Panc1 (cell line): ENCODE measurements around the gene AGMAT. TPM values are rescaled to one million over a fixed set of nuclear protein-coding genes. Genes with fewer than 3 reads are reported as not detected.

ENCODE experiments used
- ATAC-seq: fragments of 200-7000 bp; cut with Tn5 transposase; 2 replicates; pipeline ENCODE4 v1.9.1; 2020; ENCODE audit warnings: mild to moderate bottlenecking, moderate library complexity
- BruUV-seq: library from RNA; stranded (reverse); fragments of 400-500 nt; replicated peaks from 2 replicates; lab custom pipeline; 2021; lab: Mats Ljungman, UMichigan
- CTCF ChIA-PET: fragments of 300-600 bp; sonication (Branson Sonifier 250); formaldehyde crosslinking; loops from one replicate; lab custom pipeline; 2022; ENCODE audit warnings: antibody characterized with exemption; lab: Charles Lee
- POLR2A ChIA-PET: fragments of 300-600 bp; sonication (Branson Sonifier 250); formaldehyde crosslinking; loops from one replicate; lab custom pipeline; 2022; ENCODE audit warnings: antibody characterized with exemption; lab: Charles Lee
- DNase-seq: peaks from one replicate; pipeline ENCODE4 v3.0.0-alpha.2; 2010; ENCODE audit warnings: low read depth, low spot score
- H3K27ac ChIP-seq: 2 replicates; pipeline ENCODE4 v1.5.1; 2011; ENCODE audit warnings: mild to moderate bottlenecking, low read length, inconsistent platforms
- H3K27me3 ChIP-seq: fragments of 200-500 bp; sonication (Bioruptor generic); 2 replicates; pipeline ENCODE4 v1.6.0; 2014; ENCODE audit warnings: low read length, inconsistent platforms; ENCODE audit not compliant: control insufficient read depth, insufficient read depth
- H3K36me3 ChIP-seq: fragments of 200-500 bp; sonication (Bioruptor generic); 2 replicates; pipeline ENCODE4 v1.5.1; 2014; ENCODE audit warnings: inconsistent platforms, mild to moderate bottlenecking, low read length, moderate library complexity; ENCODE audit not compliant: control insufficient read depth, insufficient read depth
- H3K4me1 ChIP-seq: 2 replicates; pipeline ENCODE4 v1.5.1; 2011; ENCODE audit warnings: inconsistent platforms, mild to moderate bottlenecking, low read length, moderate library complexity; ENCODE audit not compliant: control insufficient read depth, insufficient read depth
- H3K4me3 ChIP-seq, 2 experiments: 2 replicates each; pipeline ENCODE4 v1.5.1; 2011 to 2012; ENCODE audit warnings: low read depth in 2 of 2, low read length in 2 of 2, mild to moderate bottlenecking in 2 of 2, inconsistent platforms in 1 of 2, moderate library complexity in 1 of 2
- H3K9me3 ChIP-seq: fragments of 200-500 bp; sonication (Bioruptor generic); 2 replicates; pipeline ENCODE4 v1.5.1; 2014; ENCODE audit warnings: low read depth, mild to moderate bottlenecking, inconsistent platforms, low read length, moderate library complexity; ENCODE audit not compliant: control insufficient read depth, insufficient read depth
- CTCF ChIP-seq: fragments of 450-650 bp; IDR thresholded peaks from 2 replicates; pipeline ENCODE4 v1.5.1; 2017; ENCODE audit warnings: mild to moderate bottlenecking
- POLR2AphosphoS5 ChIP-seq: IDR thresholded peaks from 2 replicates; pipeline ENCODE4 v1.6.1; 2012; ENCODE audit warnings: mild to moderate bottlenecking, low read depth, low read length, moderate library complexity
- SIN3A ChIP-seq: IDR thresholded peaks from 2 replicates; pipeline ENCODE4 v1.6.1; 2012; ENCODE audit warnings: low read depth, mild to moderate bottlenecking, low read length, moderate library complexity, borderline replicate concordance; ENCODE audit not compliant: insufficient read depth
- TCF7L2 ChIP-seq: IDR thresholded peaks from 2 replicates; pipeline ENCODE4 v1.6.1; 2011; ENCODE audit warnings: mild to moderate bottlenecking, low read depth, low read length, inconsistent platforms
- in situ Hi-C: cut with HindIII; loops from 2 replicates; pipeline ENCODE4 v1.10.0; 2016; ENCODE audit warnings: low sequenced_read_pairs, low pct_unique_long_range_greater_than_20kb
- intact Hi-C: fragments of 100-400 bp; cut with micrococcal nuclease; formaldehyde crosslinking; loops from one replicate; pipeline ENCODE4 v1.10.0; 2022; ENCODE audit not compliant: unreplicated experiment
- total RNA-seq: library from RNA; stranded (reverse); gene quantifications from one replicate; pipeline ENCODE4 v1.2.1, GENCODE V29; 2021; ENCODE audit not compliant: unreplicated experiment
- TF ChIP-seq, protein P1 (sequence below), 2 experiments: IDR thresholded peaks; 2 replicates each; pipeline ENCODE4 v1.6.1; 2011 to 2012; ENCODE audit warnings: low read depth in 2 of 2, control low read depth in 1 of 2, low read length in 1 of 2, mild to moderate bottlenecking in 1 of 2, moderate library complexity in 1 of 2; ENCODE audit not compliant: insufficient read depth in 1 of 2

The AGMAT gene
- total RNA-seq, 1 experiment from 2014 or later, result 3.1 TPM

DNA sequence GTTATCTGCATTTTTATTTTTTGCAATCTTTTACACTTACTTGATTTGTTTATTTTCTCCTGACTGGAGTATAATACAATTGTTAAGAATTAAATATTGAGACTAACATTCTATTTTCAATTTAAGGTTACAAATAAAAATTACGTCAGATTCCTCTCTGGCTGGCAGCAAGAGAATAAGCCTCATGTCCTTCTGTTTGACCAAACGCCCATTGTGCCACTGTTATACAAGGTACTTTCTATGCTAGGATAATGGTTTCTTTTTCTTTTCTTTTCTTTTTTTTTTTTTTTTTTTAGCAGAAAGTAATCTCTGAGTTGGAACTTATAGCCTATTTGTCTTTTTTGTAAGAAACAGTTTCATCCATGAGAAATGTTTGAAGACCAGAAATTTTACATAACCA lies 38.2 kb downstream of the AGMAT start:
- in situ Hi-C loops, result no loop called here
- CTCF ChIA-PET, result no interaction called here
- no peak for DNase-seq
- Histone ChIP-seq H3K27ac (no peak overlapping the region), H3K27me3 (no peaks in the 10 kb centered on the region), H3K4me1 (no peaks in the 10 kb centered on the region), H3K9me3 (no peaks in the 10 kb centered on the region), H3K4me3 (no peak overlapping the region), H3K36me3 (peaks cover 17% of the 10 kb centered on the region)
- TF ChIP-seq, protein P1, sequence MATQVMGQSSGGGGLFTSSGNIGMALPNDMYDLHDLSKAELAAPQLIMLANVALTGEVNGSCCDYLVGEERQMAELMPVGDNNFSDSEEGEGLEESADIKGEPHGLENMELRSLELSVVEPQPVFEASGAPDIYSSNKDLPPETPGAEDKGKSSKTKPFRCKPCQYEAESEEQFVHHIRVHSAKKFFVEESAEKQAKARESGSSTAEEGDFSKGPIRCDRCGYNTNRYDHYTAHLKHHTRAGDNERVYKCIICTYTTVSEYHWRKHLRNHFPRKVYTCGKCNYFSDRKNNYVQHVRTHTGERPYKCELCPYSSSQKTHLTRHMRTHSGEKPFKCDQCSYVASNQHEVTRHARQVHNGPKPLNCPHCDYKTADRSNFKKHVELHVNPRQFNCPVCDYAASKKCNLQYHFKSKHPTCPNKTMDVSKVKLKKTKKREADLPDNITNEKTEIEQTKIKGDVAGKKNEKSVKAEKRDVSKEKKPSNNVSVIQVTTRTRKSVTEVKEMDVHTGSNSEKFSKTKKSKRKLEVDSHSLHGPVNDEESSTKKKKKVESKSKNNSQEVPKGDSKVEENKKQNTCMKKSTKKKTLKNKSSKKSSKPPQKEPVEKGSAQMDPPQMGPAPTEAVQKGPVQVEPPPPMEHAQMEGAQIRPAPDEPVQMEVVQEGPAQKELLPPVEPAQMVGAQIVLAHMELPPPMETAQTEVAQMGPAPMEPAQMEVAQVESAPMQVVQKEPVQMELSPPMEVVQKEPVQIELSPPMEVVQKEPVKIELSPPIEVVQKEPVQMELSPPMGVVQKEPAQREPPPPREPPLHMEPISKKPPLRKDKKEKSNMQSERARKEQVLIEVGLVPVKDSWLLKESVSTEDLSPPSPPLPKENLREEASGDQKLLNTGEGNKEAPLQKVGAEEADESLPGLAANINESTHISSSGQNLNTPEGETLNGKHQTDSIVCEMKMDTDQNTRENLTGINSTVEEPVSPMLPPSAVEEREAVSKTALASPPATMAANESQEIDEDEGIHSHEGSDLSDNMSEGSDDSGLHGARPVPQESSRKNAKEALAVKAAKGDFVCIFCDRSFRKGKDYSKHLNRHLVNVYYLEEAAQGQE (IDR thresholded peaks at IDR 0.05; ENCODE audit: insufficient read depth in 1 of 2, low read depth in 2 of 2, low read length in 1 of 2), result no peak
- TF ChIP-seq CTCF (no peak), POLR2AphosphoS5 (no peak), SIN3A (no peak), TCF7L2 (no peak)
- intact Hi-C loops, result no loop called here
- no peak for ATAC-seq
- POLR2A ChIA-PET, result no interaction called here
- BruUV-seq, result no TSS peak

GRCh38 chr1:15543589-15544568 lies 41.0 kb downstream of the AGMAT start:
- ChIA-PET POLR2A (interaction anchor here (0.6 kb wide), 1 partner anchor 40 kb away, joined by 3 read pairs; no protein-coding TSS in a partner anchor), CTCF (no interaction called here)
- DNase-seq (no peak), ATAC-seq (no peak)
- H3K27ac ChIP-seq, result no peak overlapping the region
- H3K4me1 ChIP-seq, result no peaks in the 10 kb centered on the region
- H3K36me3 ChIP-seq, result peaks cover 16% of the 10 kb centered on the region
- intact Hi-C loops (no loop called here), in situ Hi-C loops (no loop called here)
- H3K4me3 ChIP-seq, result no peak overlapping the region
- BruUV-seq, result no TSS peak
- no peaks in the 10 kb centered on the region for H3K27me3 ChIP-seq
- TF ChIP-seq TCF7L2 (no peak), CTCF (no peak), SIN3A (no peak), POLR2AphosphoS5 (no peak)
- TF ChIP-seq, protein P1 (IDR thresholded peaks at IDR 0.05; ENCODE audit: insufficient read depth in 1 of 2, low read depth in 2 of 2, low read length in 1 of 2), result no peak
- no peaks in the 10 kb centered on the region for H3K9me3 ChIP-seq
